HG02610 (cell line): ENCODE results near the gene KIAA0513.

Experiments used
- ATAC-seq: cut with Tn5 transposase; IDR thresholded peaks from one replicate; pipeline ENCODE4 v1.9.1; 2021; ENCODE audit warnings: mild to moderate bottlenecking, moderate library complexity; ENCODE audit not compliant: unreplicated experiment

Gene KIAA0513

GRCh38 chr16:85142129-85142513, 114.5 kb downstream of the KIAA0513 start:
- no peak for ATAC-seq

- ATAC-seq = no peak
Observed at GRCh38 chr16:85142771-85143211, 115.2 kb downstream of the KIAA0513 start.
